Endodermal cell (in vitro differentiated cells): Measurements from ENCODE around the gene PMS1. TPM values are rescaled to one million over a fixed set of nuclear protein-coding genes. Genes with fewer than 3 reads are reported as not detected.

Experiments
- DNase-seq: peaks from one replicate; pipeline ENCODE4 v3.0.0-alpha.2; 2017
- H3K27ac ChIP-seq: 2 replicates; pipeline ENCODE4 v1.5.1; 2013; ENCODE audit warnings: mild to moderate bottlenecking, low read depth, low read length, moderate library complexity
- H3K27me3 ChIP-seq: 2 replicates; pipeline ENCODE4 v1.6.1; 2013; ENCODE audit warnings: mild to moderate bottlenecking, low read length, moderate library complexity; ENCODE audit not compliant: insufficient read depth, control insufficient read depth, poor library complexity, severe bottlenecking
- H3K36me3 ChIP-seq: 2 replicates; pipeline ENCODE4 v1.7.0; 2013; ENCODE audit warnings: mild to moderate bottlenecking, low read length, moderate library complexity; ENCODE audit not compliant: control insufficient read depth, insufficient read depth
- H3K4me1 ChIP-seq: one replicate; pipeline ENCODE4 v1.7.0; 2013; ENCODE audit warnings: low read length; ENCODE audit not compliant: control insufficient read depth, insufficient read depth
- H3K4me3 ChIP-seq: 2 replicates; pipeline ENCODE4 v1.5.1; 2013; ENCODE audit warnings: mild to moderate bottlenecking, low read length, moderate library complexity
- H3K9ac ChIP-seq: 2 replicates; pipeline ENCODE4 v1.6.1; 2013; ENCODE audit warnings: mild to moderate bottlenecking, low read length, moderate library complexity; ENCODE audit not compliant: poor library complexity, severe bottlenecking; ENCODE audit errors: extremely low read depth
- H3K9me3 ChIP-seq: 2 replicates; pipeline ENCODE4 v1.6.1; 2013; ENCODE audit warnings: mild to moderate bottlenecking, low read length, moderate library complexity; ENCODE audit not compliant: control insufficient read depth
- H3K27ac Mint-ChIP-seq: 2 replicates; pipeline ENCODE4 v1.8.0; 2020; ENCODE audit warnings: mixed read lengths
- H3K27me3 Mint-ChIP-seq: 2 replicates; pipeline ENCODE4 v1.8.0; 2021; ENCODE audit warnings: mild to moderate bottlenecking, mixed read lengths; ENCODE audit not compliant: insufficient read depth
- H3K36me3 Mint-ChIP-seq: 2 replicates; pipeline ENCODE4 v1.8.0; 2020; ENCODE audit warnings: low read depth, mixed read lengths
- H3K4me1 Mint-ChIP-seq: 2 replicates; pipeline ENCODE4 v1.8.0; 2020; ENCODE audit warnings: mixed read lengths
- H3K4me3 Mint-ChIP-seq: 2 replicates; pipeline ENCODE4 v1.8.0; 2020; ENCODE audit warnings: mild to moderate bottlenecking, moderate library complexity, mixed read lengths
- H3K9me3 Mint-ChIP-seq: 2 replicates; pipeline ENCODE4 v1.8.0; 2020; ENCODE audit warnings: mild to moderate bottlenecking, mixed read lengths
- CTCF ChIP-seq: fragments of 200-600 bp; sonication (generic); conservative IDR thresholded peaks from 2 replicates; pipeline ENCODE4 v1.5.0; 2021; ENCODE audit warnings: antibody characterized with exemption, mild to moderate bottlenecking
- WGBS, 2 experiments: methylation state at CpG; one replicate each; pipeline versions ENCODE4 v1.1.5 to v1.1.7; 2013; ENCODE audit warnings: missing lambda C conversion rate in 2 of 2, mixed read lengths in 1 of 2; ENCODE audit not compliant: insufficient coverage in 1 of 2, insufficient read length in 1 of 2; 5-methylcytosine and 5-hydroxymethylcytosine counted together
- total RNA-seq, 2 donors: library from RNA; stranded (reverse); fragmentation: NEBNext Ultra II Directional in 1 of 2; extraction: Animal tissue kit (Norgen Biotek cat#: 25700) in 1 of 2; gene quantifications; 2 replicates in 1 of 2; 3 replicates in 1 of 2; pipeline ENCODE4 v1.2.1, GENCODE V29; 2021

The PMS1 gene
- total RNA-seq, 2 donors from 2014 or later: 51.9 to 61.5 TPM

GRCh38 chr2:189874586-189875320 lies 90.5 kb downstream of the PMS1 start:
- H3K9me3 Mint-ChIP-seq: no peaks in the 10 kb centered on the region
- WGBS, 2 experiments: 91 to 95% methylated on average over 4 of the region's 4 CpGs
- no peak overlapping the region for H3K4me3 Mint-ChIP-seq
- peaks cover 61% of the 10 kb centered on the region for H3K36me3 ChIP-seq
- no peak overlapping the region for H3K4me3 ChIP-seq
- no peaks in the 10 kb centered on the region for H3K27me3 ChIP-seq
- no peak overlapping the region for H3K9ac ChIP-seq
- H3K27ac Mint-ChIP-seq: no peak overlapping the region
- TF ChIP-seq CTCF: no peak
- no peaks in the 10 kb centered on the region for H3K27me3 Mint-ChIP-seq
- no peak for DNase-seq
- H3K4me1 ChIP-seq: peaks cover 6% of the 10 kb centered on the region
- H3K4me1 Mint-ChIP-seq: no peaks in the 10 kb centered on the region
- H3K36me3 Mint-ChIP-seq: peaks cover 58% of the 10 kb centered on the region
- H3K27ac ChIP-seq: no peak overlapping the region
- H3K9me3 ChIP-seq: no peaks in the 10 kb centered on the region

- no peak overlapping the region for H3K9ac ChIP-seq
- H3K4me1 ChIP-seq: peaks cover 17% of the 10 kb centered on the region
- no peaks in the 10 kb centered on the region for H3K9me3 Mint-ChIP-seq
- no peak overlapping the region for H3K4me3 Mint-ChIP-seq
- H3K36me3 Mint-ChIP-seq: peaks cover 46% of the 10 kb centered on the region
- DNase-seq: no peak
- no peaks in the 10 kb centered on the region for H3K27me3 ChIP-seq
- WGBS, 2 experiments: 98 to 100% methylated on average over 1 to 2 of the region's 2 CpGs
- H3K4me1 Mint-ChIP-seq: peaks cover 13% of the 10 kb centered on the region
- no peaks in the 10 kb centered on the region for H3K27me3 Mint-ChIP-seq
- no peak overlapping the region for H3K27ac Mint-ChIP-seq
- H3K27ac ChIP-seq: no peak overlapping the region
- no peaks in the 10 kb centered on the region for H3K9me3 ChIP-seq
- no peak overlapping the region for H3K4me3 ChIP-seq
- peaks cover 56% of the 10 kb centered on the region for H3K36me3 ChIP-seq
- TF ChIP-seq CTCF: no peak
Observed at GRCh38 chr2:189876271-189876670, 92.0 kb downstream of the PMS1 start.

- Histone ChIP-seq H3K36me3 (peaks cover 37% of the 10 kb centered on the region), H3K9ac (peak overlapping the region; percentile 82), H3K27ac (peak overlapping the region; percentile 34), H3K4me3 (no peak overlapping the region), H3K27me3 (no peaks in the 10 kb centered on the region), H3K9me3 (no peaks in the 10 kb centered on the region), H3K4me1 (peaks cover 35% of the 10 kb centered on the region)
- DNase-seq: no peak
- TF ChIP-seq CTCF: no peak
- H3K9me3 Mint-ChIP-seq: no peaks in the 10 kb centered on the region
- H3K36me3 Mint-ChIP-seq: peaks cover 30% of the 10 kb centered on the region
- peak overlapping the region; percentile 49 for H3K4me3 Mint-ChIP-seq
- peak overlapping the region; percentile 86 for H3K27ac Mint-ChIP-seq
- H3K27me3 Mint-ChIP-seq: no peaks in the 10 kb centered on the region
- H3K4me1 Mint-ChIP-seq: peaks cover 37% of the 10 kb centered on the region
- WGBS, 2 experiments: 85 to 86% methylated on average over 3 to 8 of the region's 8 CpGs
Observed at GRCh38 chr2:189879716-189880081, 95.4 kb downstream of the PMS1 start.
